ENCODE measurements around the gene TNRC6C.

DNA sequence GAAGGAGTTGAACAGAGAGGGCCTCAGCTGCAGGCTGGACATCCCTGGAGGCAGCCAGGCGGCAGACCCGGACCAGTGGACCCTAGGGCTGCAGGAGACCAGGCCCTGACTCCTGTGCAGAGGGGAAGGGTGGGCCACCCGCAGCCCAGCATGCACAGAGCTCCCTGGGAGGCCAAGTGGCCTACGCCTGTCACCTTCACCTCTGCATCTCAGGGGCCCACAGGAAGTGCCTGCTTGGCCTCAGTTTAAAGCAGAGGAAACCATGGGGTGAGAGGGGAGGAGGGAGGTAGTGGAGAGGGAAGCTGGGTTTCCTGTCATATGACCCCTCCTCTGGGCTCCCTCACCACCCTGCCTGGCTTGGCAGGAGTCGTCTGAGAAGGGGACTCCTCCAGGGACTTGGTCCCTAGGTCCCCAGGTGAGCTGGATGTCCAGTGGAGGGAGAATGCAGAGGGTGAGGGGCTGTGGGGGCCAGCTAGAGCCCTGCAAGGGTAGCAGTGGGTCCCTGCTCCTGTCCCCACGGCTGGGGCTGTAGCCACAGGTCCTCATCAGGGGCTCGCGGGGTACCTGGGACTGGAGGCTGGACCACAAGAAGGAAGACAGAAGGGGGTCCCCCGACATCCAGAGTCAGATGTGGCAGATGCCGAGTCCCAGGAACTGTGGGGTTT, 172.1 kb downstream of the TNRC6C start, which contains the start of gene TMC8:
- TF ChIP-seq CTCF (IDR thresholded peaks at IDR 0.05; ENCODE audit: insufficient read depth, low read length, poor library complexity, severe bottlenecking), result no peak
- no peak for TF ChIP-seq EZH2phosphoT487 (conservative IDR thresholded peaks at IDR 0.05; ENCODE audit: low read length)

Measured in SU-DHL-6 (cell line).